OCI-LY3 (cell line): ENCODE measurements around the gene FPR1.
"Not testable (repeated sequence)": the region's sequence is repeated elsewhere in the genome, so short reads cannot be mapped to it uniquely, and the experiment has no call there.

Experiments
- H2AFZ ChIP-seq: fragments of 200-600, 300-600 bp; shearing (Covaris generic); 2 replicates; pipeline ENCODE4 v1.6.0; 2014; ENCODE audit warnings: antibody characterized with exemption, low read depth, low read length
- H3K27ac ChIP-seq: fragments of 200-600, 300-600 bp; sonication (generic); 2 replicates; pipeline ENCODE4 v1.5.1; 2014; ENCODE audit warnings: mild to moderate bottlenecking, low read length, moderate library complexity, mixed read lengths
- H3K27me3 ChIP-seq: fragments of 200-600, 300-600 bp; sonication (generic); 2 replicates; pipeline ENCODE4 v1.6.1; 2014; ENCODE audit warnings: low read depth, low read length, mixed read lengths
- H3K36me3 ChIP-seq: fragments of 200-600, 300-600 bp; sonication (generic); replicated peaks from 2 replicates; pipeline ENCODE3; 2014; ENCODE audit warnings: low read depth, low read length, mixed read lengths
- H3K4me1 ChIP-seq: fragments of 300-600, 200-600 bp; sonication (generic); 2 replicates; pipeline ENCODE4 v1.6.1; 2014; ENCODE audit warnings: low read length, mixed read lengths
- H3K4me2 ChIP-seq: fragments of 200-600, 300-600 bp; sonication (generic); 2 replicates; pipeline ENCODE4 v1.6.1; 2014; ENCODE audit warnings: low read length, mixed read lengths
- H3K4me3 ChIP-seq: fragments of 300-600, 200-600 bp; sonication (generic); 2 replicates; pipeline ENCODE4 v1.5.1; 2014; ENCODE audit warnings: antibody characterized with exemption, mild to moderate bottlenecking, low read length, moderate library complexity
- H3K79me2 ChIP-seq: fragments of 300-600, 200-600 bp; shearing (Covaris generic); 2 replicates; pipeline ENCODE4 v1.6.1; 2014; ENCODE audit warnings: mild to moderate bottlenecking, low read length, mixed read lengths
- H3K9ac ChIP-seq: fragments of 300-600, 200-600 bp; shearing (Covaris generic); 2 replicates; pipeline ENCODE4 v1.6.0; 2014; ENCODE audit warnings: mild to moderate bottlenecking, low read length, moderate library complexity
- H3K9me3 ChIP-seq: fragments of 200-600, 300-600 bp; shearing (Covaris generic); 2 replicates; pipeline ENCODE4 v1.6.1; 2014; ENCODE audit warnings: low read length, mixed read lengths; ENCODE audit not compliant: insufficient read depth
- H4K20me1 ChIP-seq: fragments of 200-600, 300-600 bp; sonication (generic); 2 replicates; pipeline ENCODE4 v1.6.1; 2016; ENCODE audit warnings: low read length, mixed read lengths; ENCODE audit not compliant: insufficient read depth
- EZH2phosphoT487 ChIP-seq: fragments of 200-600 bp; shearing (Covaris generic); IDR thresholded peaks from 2 replicates; pipeline ENCODE4 v1.6.1; 2018; ENCODE audit warnings: antibody characterized with exemption, mixed run types, low read depth
- TF ChIP-seq, protein P1 (sequence below): fragments of 200-600, 300-600 bp; sonication (generic); IDR thresholded peaks from 2 replicates; pipeline ENCODE4 v1.5.1; 2014; ENCODE audit warnings: antibody characterized with exemption, low read length, low read depth

Gene FPR1

DNA sequence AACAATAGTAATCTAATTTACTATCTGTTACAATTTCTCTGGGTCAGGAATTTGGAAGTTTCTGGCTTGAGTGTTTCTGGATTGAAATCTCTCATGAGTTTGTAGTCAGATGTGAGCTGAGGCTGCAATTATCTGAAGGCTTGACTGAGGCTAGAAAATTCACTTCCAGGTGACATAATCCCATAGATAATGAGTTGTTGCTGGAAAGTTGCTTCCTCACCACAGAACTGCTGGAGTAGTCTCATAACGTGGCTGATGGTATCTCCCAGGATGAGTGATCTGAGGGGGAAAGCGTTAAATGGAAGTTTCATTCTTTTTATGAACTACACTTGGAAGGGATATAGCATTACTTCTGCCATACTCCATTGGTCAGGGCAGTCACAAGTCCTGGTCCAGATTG, 28.0 kb upstream of the FPR1 start:
- H3K9me3 ChIP-seq, result peaks cover 6% of the 10 kb centered on the region
- no peak for TF ChIP-seq EZH2phosphoT487
- TF ChIP-seq, protein P1, sequence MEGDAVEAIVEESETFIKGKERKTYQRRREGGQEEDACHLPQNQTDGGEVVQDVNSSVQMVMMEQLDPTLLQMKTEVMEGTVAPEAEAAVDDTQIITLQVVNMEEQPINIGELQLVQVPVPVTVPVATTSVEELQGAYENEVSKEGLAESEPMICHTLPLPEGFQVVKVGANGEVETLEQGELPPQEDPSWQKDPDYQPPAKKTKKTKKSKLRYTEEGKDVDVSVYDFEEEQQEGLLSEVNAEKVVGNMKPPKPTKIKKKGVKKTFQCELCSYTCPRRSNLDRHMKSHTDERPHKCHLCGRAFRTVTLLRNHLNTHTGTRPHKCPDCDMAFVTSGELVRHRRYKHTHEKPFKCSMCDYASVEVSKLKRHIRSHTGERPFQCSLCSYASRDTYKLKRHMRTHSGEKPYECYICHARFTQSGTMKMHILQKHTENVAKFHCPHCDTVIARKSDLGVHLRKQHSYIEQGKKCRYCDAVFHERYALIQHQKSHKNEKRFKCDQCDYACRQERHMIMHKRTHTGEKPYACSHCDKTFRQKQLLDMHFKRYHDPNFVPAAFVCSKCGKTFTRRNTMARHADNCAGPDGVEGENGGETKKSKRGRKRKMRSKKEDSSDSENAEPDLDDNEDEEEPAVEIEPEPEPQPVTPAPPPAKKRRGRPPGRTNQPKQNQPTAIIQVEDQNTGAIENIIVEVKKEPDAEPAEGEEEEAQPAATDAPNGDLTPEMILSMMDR, result no peak
- H3K4me2 ChIP-seq, result peak overlapping the region; percentile 72
- peaks cover 54% of the 10 kb centered on the region for H3K4me1 ChIP-seq
- H3K27ac ChIP-seq, result peak overlapping the region; percentile 36; the same call in 1 of the 2 replicates
- no peaks in the 10 kb centered on the region for H4K20me1 ChIP-seq
- no peak overlapping the region for H3K4me3 ChIP-seq
- H3K27me3 ChIP-seq, result peaks cover 17% of the 10 kb centered on the region; the same call in 1 of the 2 replicates
- no peaks in the 10 kb centered on the region for H3K79me2 ChIP-seq
- H3K36me3 ChIP-seq, result no peaks in the 10 kb centered on the region
- no peak overlapping the region for H2AFZ ChIP-seq
- no peak overlapping the region for H3K9ac ChIP-seq

DNA sequence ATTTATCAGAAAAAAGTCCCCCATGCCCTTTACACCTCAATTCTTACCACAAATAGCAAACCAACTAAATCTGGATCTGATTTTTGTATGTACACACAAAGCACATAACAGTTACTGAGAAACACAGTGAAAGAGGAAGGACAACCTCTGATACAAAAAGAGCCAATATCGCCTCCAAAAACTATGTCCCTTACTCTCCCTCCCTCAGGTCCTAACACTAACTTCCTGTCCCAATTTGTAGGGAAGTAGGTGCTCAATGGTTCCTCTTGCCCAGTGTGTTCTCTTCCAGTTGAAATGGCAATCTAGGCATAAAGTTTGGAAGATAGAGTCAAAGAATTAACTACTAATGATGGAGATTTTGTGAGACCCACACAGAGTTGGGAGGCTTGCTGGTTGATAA, 27.5 kb upstream of the FPR1 start:
- Histone ChIP-seq H3K4me1 (peaks cover 49% of the 10 kb centered on the region), H3K9ac (no peak overlapping the region), H3K36me3 (no peaks in the 10 kb centered on the region), H3K9me3 (peaks cover 6% of the 10 kb centered on the region), H2AFZ (no peak overlapping the region), H3K4me2 (peak overlapping the region; percentile 72), H3K27ac (peak overlapping the region; percentile 36), H3K4me3 (peak overlapping the region; percentile 32; the same call in 1 of the 2 replicates), H3K79me2 (no peaks in the 10 kb centered on the region), H4K20me1 (no peaks in the 10 kb centered on the region), H3K27me3 (peaks cover 19% of the 10 kb centered on the region; the same call in 1 of the 2 replicates)
- no peak for TF ChIP-seq EZH2phosphoT487
- TF ChIP-seq, protein P1, result no peak

DNA sequence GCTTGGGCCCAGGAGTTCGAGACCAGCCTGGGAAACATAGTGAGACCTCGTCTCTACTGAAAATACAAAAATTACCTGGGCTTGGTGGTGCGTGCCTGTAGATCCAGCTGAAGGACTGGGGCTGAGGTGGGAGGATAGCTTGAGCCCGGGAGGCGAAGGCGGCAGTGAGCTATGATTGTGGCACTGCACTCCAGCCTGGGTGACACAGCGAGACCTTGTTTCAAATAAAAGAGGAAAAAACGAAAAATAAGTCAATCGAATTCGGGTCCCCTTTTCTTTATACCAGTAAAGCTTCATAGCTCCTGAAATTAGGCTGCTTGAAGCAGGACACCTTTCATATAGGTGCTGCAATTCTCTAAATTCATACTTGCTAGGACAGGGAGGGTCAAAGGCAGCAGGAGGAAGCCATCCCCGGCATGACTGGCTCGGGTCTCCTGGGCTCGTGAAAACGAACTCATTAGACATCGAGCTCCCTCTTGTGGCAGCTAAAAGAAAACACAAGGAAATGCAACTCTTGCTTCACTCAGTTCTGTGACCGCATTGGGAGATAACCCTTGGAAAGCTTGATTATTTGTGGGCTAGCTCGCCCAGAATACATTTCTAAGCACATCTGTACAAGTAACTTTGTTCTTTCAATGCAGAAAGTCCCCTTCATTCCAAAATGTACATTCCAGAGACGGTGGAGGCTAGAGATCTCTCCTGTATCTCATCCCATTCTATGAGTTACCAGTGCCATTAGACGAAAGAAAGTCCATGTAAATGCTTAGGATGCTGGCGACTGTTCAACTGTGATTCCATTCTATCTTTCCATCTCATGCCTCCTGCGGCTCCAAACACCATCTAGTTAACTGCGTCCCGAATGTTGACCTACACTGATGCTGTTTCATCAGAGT, 26.1 kb upstream of the FPR1 start:
- Histone ChIP-seq H4K20me1 (no peaks in the 10 kb centered on the region), H3K36me3 (no peaks in the 10 kb centered on the region), H3K4me2 (peak overlapping the region; percentile 72), H2AFZ (peak overlapping the region; percentile 68), H3K4me1 (peaks cover 37% of the 10 kb centered on the region), H3K27ac (no peak overlapping the region), H3K9ac (peak overlapping the region; percentile 24; the same call in 1 of the 2 replicates), H3K4me3 (peak overlapping the region; percentile 45), H3K9me3 (no peaks in the 10 kb centered on the region), H3K79me2 (no peaks in the 10 kb centered on the region), H3K27me3 (peaks cover 22% of the 10 kb centered on the region; the same call in 1 of the 2 replicates)
- TF ChIP-seq, protein P1, result peak; percentile 87
- TF ChIP-seq EZH2phosphoT487, result no peak

DNA sequence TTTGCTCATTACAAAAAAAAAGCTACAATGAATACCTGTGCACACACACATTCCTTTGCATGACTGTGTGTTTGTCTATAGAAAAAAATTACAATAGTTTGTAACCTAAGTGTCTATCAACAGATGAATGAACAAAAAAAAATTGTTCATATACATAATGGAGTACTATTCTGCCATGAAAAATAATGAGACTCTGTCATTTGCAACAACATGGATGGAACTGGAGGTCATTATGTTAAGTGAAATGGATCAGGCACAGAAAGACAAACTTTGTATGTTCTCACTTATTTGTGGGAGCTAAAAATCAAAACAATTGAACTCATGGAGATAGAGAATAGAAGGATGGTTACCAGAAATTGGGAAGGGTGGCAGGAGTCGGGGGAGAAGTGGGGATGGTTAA, 24.9 kb upstream of the FPR1 start:
- not testable (repeated sequence) for H3K36me3 ChIP-seq, H4K20me1 ChIP-seq, H3K4me3 ChIP-seq, H3K4me2 ChIP-seq, H3K79me2 ChIP-seq, H3K9me3 ChIP-seq, H2AFZ ChIP-seq, H3K27ac ChIP-seq, H3K9ac ChIP-seq
- Histone ChIP-seq H3K4me1 (peaks cover 35% of the 10 kb centered on the region), H3K27me3 (peaks cover 30% of the 10 kb centered on the region; the same call in 1 of the 2 replicates)
